ENCODE data around the gene AQP7. TPM values are rescaled to one million over a fixed set of nuclear protein-coding genes. Genes with fewer than 3 reads are reported as not detected.
"Not testable (repeated sequence)": the region's sequence is repeated elsewhere in the genome, so short reads cannot be mapped to it uniquely, and the experiment has no call there.

AQP7 gene
- polyA plus RNA-seq, 1 of the 3 experiments (the other 2 are of a cell fraction): 0.05 TPM

DNA sequence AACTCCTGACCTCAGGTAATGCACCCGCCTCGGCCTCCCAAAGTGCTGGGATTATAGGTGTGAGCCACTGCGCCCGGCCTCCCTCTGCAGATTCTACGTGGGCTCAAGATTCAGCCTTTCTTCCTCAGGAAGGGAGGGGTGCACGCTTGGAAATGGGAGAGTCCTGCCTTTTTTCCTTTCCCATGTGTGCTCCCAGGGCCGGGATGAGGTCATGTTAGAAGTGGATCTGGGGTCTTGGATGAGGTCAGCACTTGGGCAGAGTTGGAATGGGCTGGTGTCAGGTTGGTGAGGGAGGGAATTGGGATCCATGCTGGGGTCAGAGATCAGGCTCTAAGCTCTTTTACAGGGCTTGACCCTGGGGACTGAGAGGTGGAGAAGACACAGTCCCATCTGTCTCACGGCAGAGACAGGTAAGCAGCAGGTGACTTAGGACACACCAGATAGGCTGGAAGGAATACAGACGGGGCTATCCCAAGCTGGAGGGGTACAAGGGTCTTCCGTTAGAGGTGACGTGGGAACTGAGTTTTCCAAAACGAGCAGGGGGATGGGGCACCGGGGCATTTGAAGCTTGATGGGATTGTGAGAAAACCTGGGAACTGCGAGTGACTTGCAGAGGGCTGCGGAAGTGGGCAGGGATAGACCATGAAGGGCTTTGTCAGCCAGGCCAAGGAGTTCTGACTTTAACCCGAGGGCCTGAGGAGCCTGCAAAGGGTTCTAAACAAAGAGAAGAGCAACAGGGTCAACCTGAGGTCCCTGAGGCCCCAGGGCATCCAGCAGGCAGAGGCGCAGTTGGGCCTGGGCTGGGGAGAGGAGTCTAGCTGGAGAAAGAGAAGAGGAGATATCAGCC is 1.8 kb upstream of the AQP7 start (continued):
- TF ChIP-seq, protein P1, sequence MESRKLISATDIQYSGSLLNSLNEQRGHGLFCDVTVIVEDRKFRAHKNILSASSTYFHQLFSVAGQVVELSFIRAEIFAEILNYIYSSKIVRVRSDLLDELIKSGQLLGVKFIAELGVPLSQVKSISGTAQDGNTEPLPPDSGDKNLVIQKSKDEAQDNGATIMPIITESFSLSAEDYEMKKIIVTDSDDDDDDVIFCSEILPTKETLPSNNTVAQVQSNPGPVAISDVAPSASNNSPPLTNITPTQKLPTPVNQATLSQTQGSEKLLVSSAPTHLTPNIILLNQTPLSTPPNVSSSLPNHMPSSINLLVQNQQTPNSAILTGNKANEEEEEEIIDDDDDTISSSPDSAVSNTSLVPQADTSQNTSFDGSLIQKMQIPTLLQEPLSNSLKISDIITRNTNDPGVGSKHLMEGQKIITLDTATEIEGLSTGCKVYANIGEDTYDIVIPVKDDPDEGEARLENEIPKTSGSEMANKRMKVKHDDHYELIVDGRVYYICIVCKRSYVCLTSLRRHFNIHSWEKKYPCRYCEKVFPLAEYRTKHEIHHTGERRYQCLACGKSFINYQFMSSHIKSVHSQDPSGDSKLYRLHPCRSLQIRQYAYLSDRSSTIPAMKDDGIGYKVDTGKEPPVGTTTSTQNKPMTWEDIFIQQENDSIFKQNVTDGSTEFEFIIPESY (IDR thresholded peaks at IDR 0.05; ENCODE audit: borderline replicate concordance, low read depth): no peak
- TF ChIP-seq CHD2 (IDR thresholded peaks at IDR 0.05; ENCODE audit: low read length, partially characterized antibody) (no peak), TEAD4 (IDR thresholded peaks at IDR 0.05; ENCODE audit: borderline replicate concordance, insufficient read depth) (no peak), EZH2phosphoT487 (IDR thresholded peaks at IDR 0.05; ENCODE audit: borderline replicate concordance, low read depth) (no peak), MAX (IDR thresholded peaks at IDR 0.05; ENCODE audit: low read depth) (no peak), SMC3 (IDR thresholded peaks at IDR 0.05; ENCODE audit: low read depth, low read length) (no peak), SIN3A (IDR thresholded peaks at IDR 0.05; ENCODE audit: borderline replicate concordance, low read depth, low read length) (no peak), FOXM1 (IDR thresholded peaks at IDR 0.05; ENCODE audit: low read depth) (no peak)
- TF ChIP-seq, protein P2, sequence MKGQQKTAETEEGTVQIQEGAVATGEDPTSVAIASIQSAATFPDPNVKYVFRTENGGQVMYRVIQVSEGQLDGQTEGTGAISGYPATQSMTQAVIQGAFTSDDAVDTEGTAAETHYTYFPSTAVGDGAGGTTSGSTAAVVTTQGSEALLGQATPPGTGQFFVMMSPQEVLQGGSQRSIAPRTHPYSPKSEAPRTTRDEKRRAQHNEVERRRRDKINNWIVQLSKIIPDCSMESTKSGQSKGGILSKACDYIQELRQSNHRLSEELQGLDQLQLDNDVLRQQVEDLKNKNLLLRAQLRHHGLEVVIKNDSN (IDR thresholded peaks at IDR 0.05; ENCODE audit: borderline replicate concordance, low read depth): no peak

- H3K4me2 ChIP-seq; H3K4me1 ChIP-seq (ENCODE audit: control insufficient read depth in 1 of 2, insufficient read depth in 2 of 2, low read depth in 1 of 2, low read length in 1 of 2); H3K36me3 ChIP-seq (replicated peaks in 1 of 2; ENCODE audit: control insufficient read depth in 1 of 2, insufficient read depth in 2 of 2, low read length in 1 of 2); H3K79me2 ChIP-seq (ENCODE audit: insufficient read depth); H3K9ac ChIP-seq; H3K4me3 ChIP-seq (ENCODE audit: low read depth in 2 of 2, low read length in 1 of 2); H2AFZ ChIP-seq (ENCODE audit: low read depth); H3K9me2 ChIP-seq; H3F3A ChIP-seq (replicated peaks; ENCODE audit: insufficient read depth); H3K9me3 ChIP-seq; DNase-seq; POLR2A ChIA-PET; H3K27ac ChIP-seq (ENCODE audit: low read depth in 2 of 2, low read length in 1 of 2); H4K20me1 ChIP-seq (ENCODE audit: insufficient read depth); H3K27me3 ChIP-seq (ENCODE audit: insufficient read depth): not testable (repeated sequence)
- 70% methylated on average over 10 of the region's 10 CpGs for WGBS (ENCODE audit: low lambda C conversion rate)
- CTCF ChIA-PET: interaction anchor here (3.6 to 6.9 kb wide), 2 partner anchors 63 to 71 kb away, joined by 22 to 81 read pairs; partner anchors contain the start of gene NOL6
Measured at GRCh38 chr9:33401809-33402208, 559 bp downstream of the AQP7 start.

- CTCF ChIA-PET: interaction anchor here (0.8 to 3.1 kb wide), 3 partner anchors 16 to 75 kb away, joined by 3 to 10 read pairs (median 10); partner anchors contain the start of gene NOL6
Measured at GRCh38 chr9:33399047-33399446, 3.3 kb downstream of the AQP7 start.

GRCh38 chr9:33397801-33398200 is 4.6 kb downstream of the AQP7 start:
- H3K36me3 ChIP-seq (replicated peaks in 1 of 2; ENCODE audit: control insufficient read depth in 1 of 2, insufficient read depth in 2 of 2, low read length in 1 of 2); H3K9ac ChIP-seq; H3K4me3 ChIP-seq (ENCODE audit: low read depth in 2 of 2, low read length in 1 of 2); H3K9me3 ChIP-seq; H4K20me1 ChIP-seq (ENCODE audit: insufficient read depth); POLR2A ChIA-PET; DNase-seq; H3K9me2 ChIP-seq; H3K79me2 ChIP-seq (ENCODE audit: insufficient read depth); H2AFZ ChIP-seq (ENCODE audit: low read depth); H3K27me3 ChIP-seq (ENCODE audit: insufficient read depth); H3F3A ChIP-seq (replicated peaks; ENCODE audit: insufficient read depth); H3K4me2 ChIP-seq; H3K27ac ChIP-seq (ENCODE audit: low read depth in 2 of 2, low read length in 1 of 2); H3K4me1 ChIP-seq (ENCODE audit: control insufficient read depth in 1 of 2, insufficient read depth in 2 of 2, low read depth in 1 of 2, low read length in 1 of 2): not testable (repeated sequence)
- CTCF ChIA-PET: interaction anchor here (2.0 to 3.1 kb wide), 3 partner anchors 18 to 69 kb away, joined by 6 to 10 read pairs (median 10); no protein-coding TSS in a partner anchor
- 60% methylated on average over 3 of the region's 4 CpGs for WGBS (ENCODE audit: low lambda C conversion rate)

More at GRCh38 chr9:33399047-33399446, 3.3 kb downstream of the AQP7 start:
- H3K4me3 ChIP-seq (ENCODE audit: low read depth in 2 of 2, low read length in 1 of 2); H3K9ac ChIP-seq; DNase-seq; H3K27me3 ChIP-seq (ENCODE audit: insufficient read depth); H3K4me2 ChIP-seq; H3F3A ChIP-seq (replicated peaks; ENCODE audit: insufficient read depth); H2AFZ ChIP-seq (ENCODE audit: low read depth); H4K20me1 ChIP-seq (ENCODE audit: insufficient read depth); H3K9me3 ChIP-seq; H3K27ac ChIP-seq (ENCODE audit: low read depth in 2 of 2, low read length in 1 of 2); H3K79me2 ChIP-seq (ENCODE audit: insufficient read depth); H3K9me2 ChIP-seq; H3K4me1 ChIP-seq (ENCODE audit: control insufficient read depth in 1 of 2, insufficient read depth in 2 of 2, low read depth in 1 of 2, low read length in 1 of 2); POLR2A ChIA-PET; H3K36me3 ChIP-seq (replicated peaks in 1 of 2; ENCODE audit: control insufficient read depth in 1 of 2, insufficient read depth in 2 of 2, low read length in 1 of 2): not testable (repeated sequence)
- WGBS (ENCODE audit: low lambda C conversion rate): 67% methylated on average over 4 of the region's 4 CpGs

Measured in SK-N-SH (cell line).